Pons (tissue), 1 donor: ENCODE measurements around the gene RUNDC1.
"Not testable (repeated sequence)": the region's sequence is repeated elsewhere in the genome, so short reads cannot be mapped to it uniquely, and the experiment has no call there.

Experiments used
- DNase-seq: peaks from one replicate; pipeline ENCODE4 v3.0.0-alpha.2; 2016; ENCODE audit warnings: low spot score

Gene RUNDC1

DNA sequence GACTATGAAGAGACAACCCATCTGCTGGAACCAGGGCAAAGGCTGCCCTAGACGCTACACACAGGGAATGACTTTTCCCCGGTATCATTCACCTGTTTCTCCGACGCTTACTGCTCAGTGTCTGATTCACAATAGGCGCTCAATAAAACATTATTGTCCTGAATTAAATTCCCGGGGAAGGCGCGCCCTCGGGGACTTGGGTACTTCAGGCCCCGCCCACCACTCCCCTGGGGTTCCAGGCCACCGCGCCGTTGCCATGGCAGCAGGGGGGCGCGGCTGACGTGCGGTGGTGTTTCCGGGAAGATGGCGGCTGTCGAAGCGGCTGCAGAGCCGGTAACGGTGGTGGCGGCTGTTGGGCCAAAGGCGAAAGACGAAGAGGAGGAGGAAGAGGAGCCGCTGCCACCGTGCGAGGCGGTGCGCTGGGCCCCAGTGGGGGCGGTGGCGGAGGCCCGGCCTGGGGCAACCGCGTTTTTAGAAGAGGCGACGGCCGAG lies at the start of gene RUNDC1:
Gene RUNDC1 (plus strand): TSS at position 292 of the 492 bp plus-strand sequence. CDS start 12 bp downstream, at position 304.
- peak; percentile 77 for DNase-seq

DNA sequence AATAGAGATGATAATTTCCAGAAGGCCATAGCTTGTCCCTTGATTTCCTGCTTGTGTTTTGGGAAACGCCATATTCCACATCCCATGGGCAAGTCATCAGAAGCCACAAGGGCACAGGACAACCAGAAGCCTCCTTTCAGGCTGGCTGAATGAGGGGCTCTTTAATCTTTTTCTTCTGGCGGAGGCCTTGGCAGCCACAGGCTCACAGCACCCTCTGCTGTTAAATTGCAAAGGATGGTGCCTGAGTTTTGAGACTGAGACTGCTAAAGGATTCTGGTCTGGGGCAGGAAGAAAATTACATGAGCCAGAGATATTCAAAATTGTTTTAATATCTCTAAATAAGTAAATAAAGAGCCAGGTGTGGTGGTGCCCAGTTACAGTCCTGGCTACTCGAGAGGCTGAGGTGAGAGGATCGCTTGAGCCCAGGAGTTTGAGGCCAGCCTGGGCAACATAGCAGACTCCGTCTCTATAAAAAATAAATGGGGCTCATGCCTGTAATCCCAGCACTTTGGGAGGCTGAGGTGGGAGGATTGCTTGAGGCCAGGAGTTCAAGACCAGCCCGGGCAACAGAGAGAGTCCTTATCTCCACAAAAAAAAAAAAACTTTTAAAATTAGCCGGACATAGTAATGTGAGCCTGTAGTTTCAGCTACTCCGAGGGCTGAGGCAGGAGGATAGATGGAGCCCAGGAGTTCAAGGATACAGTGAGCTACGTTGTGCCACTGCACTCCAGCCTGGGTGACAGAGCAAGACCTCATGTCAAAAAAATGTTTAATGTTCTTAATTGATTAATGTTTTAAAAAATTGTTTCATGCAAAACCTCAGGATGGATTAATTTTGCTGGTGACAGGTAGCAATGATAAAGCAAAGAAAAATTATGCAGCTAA lies 42.4 kb upstream of the RUNDC1 start:
- peak; percentile 48 for DNase-seq

DNA sequence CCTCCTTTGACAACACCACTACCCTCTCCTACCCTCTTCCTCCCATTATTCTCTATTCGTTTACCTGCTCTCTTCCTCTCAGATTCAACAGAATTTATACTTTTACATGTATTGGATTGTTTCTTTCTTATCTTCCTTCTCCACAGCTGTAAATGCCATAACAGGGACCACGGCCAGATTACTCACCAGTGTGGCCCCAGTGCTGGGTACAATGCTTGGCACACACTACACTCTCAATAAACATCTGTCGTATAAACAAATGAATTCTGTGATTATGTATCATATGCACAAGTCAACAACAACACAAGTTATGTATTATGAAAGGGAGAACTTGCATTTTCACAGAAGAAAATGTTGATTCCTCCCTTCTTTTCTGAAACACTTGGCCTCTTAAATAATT lies 36.2 kb upstream of the RUNDC1 start:
- DNase-seq: no peak

DNA sequence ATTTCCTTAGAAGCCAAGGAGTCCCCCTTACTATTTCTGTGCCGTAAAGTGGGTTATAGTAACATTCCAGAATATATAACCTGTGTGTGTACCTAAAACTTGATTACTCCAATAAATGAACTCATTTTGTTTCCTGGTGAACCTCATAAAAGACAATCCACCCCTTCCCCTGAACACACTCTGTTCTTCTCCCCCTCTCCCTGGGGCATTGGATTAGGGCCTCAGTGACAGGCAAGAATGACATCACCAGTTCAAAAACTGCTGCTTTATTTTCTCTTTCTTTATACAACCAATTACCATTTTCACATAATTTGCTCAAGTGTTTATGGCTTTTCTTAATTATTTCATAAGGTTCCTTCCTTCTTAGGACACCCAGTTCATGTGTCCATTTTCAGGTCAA lies 33.6 kb upstream of the RUNDC1 start:
- DNase-seq: no peak

DNA sequence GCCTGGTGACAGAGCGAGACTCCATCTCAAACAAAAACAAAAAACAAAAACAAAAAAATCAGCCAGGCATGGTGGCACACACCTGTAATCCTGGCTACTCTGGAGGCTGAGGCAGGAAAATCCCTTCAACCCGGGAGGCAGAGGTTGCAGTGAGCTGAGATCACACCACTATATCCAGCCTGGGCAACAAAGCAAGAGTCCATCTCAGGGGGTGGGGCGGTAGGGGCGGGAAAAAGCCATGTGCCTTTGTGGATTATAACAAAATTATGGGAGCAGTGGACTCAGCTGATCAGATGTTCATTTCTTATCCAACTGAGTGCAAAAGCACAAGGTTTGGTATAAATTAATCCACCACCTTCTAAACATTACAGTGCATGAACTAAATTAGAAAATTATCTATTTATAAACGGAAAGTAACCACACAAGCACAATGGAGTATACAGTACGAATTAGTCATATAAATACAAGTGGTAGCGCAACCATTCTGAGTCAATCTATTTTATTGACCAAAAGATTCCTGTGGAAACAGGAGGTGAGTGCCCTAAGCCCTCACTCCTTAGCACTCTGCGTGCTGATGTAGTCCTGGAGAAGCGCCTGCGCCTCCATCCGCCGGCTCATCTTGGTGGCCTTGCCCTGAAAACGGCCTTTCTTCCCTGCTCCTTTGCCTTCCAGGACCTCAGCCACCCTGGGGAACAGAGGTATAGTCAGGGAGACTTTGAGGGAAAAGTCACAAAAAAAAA lies 30.2 kb upstream of the RUNDC1 start:
- DNase-seq: no peak

DNA sequence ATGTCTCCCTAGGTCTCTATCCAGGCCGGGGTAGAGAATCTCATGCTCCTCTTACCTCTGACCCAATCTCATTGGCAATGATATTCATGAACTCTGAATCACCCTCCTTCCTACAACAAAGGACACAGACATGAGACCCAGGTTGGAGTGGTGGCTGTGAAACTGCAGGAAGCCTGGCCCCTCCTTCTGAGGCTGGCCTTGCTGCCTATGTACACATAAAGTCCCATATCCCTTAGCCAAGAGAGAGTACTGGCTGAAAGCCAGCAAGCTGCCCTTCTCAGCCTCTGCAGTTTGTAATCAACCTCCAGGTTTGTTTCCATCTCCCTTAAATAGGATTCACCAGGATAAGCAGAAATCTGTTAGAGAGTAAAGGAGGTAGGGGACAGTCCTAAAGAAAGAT lies 26.7 kb upstream of the RUNDC1 start:
- DNase-seq: no peak

DNA sequence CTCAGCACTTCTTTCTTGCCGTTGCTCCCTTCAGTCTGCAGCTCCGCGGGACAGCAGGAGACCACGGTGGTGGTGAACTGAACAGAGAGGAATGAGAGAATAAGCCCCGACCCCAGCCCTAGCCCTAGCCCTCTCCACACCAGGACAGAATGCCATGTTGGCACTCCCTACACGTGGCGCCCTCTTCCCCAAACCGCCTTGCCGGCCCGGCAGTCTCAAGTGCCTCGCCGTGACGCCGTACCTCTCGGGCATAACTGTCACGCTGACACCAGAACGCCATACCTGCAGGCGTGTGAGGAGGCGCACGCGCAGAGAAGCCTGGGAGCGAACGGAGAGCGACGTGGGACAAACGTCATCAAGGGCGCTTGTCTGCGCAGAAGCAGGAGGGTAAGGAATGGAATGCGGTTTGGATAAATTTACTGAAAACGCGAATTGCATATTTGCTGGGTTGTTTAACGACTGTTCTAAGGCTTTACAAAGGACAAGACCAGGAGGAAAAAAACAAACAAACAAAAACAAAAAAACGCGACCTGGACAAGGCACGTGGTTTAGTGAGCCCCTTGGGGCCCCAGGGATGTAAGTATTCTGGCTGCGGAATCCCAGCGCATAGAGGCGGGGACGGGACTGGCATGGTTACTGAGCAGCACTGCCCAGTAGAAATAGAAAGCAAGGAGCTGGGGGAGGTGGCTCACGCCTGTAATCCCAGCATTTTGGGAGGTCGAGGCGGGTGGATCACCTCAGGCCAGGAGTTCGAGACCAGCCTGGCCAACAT lies 16.0 kb upstream of the RUNDC1 start, which contains the start of gene AARSD1:
Gene AARSD1 (minus strand): TSS at position 294 of the 772 bp plus-strand sequence. CDS start 14 bp downstream, at position 280.
- peak; percentile 89 for DNase-seq

DNA sequence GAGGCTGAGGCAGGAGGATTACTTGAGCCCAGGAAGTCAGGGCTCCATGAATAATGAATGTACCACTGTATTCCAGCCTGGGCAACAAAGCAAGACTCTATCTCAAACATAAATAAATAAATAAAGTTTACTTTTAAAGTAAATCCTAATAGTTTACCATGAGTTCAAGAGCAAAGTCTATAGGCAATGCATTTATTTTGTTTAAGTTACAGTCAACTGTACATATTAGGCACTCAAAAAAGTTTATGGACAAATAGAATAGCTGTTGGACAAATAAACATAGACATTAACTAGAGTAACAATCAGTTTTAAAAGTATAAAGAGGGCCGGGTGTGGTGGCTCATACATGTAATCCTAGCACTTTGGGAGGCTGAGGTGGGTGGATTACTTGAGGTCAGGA lies 12.4 kb upstream of the RUNDC1 start:
- no peak for DNase-seq

DNA sequence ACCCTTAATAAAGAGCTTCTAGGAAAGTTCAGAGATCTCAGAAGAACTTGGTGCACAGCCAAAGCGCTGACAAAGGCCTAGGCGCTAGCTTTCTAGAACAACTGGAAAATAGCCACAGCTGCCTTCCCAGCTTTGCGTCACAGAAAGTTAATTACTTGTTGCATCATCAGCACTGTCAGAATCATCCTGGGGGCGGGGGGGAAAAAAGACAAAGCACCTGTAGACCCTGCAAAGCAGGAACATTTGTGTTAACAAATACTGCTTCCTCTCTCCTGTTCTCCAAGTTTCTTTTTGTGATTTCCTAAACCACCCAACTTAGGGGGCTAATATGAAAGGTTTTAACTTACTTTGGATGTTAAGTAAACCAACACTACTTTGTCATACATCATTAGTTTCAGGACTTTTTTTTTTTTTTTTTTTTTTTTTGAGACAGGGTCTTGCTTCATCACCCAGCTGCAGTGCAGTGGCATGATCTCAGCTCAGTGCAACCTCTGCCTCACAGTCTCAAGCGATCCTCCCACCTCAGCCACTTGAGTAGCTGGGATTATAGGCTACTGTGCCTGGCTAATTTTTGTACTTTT lies 11.3 kb upstream of the RUNDC1 start:
- no peak for DNase-seq

DNA sequence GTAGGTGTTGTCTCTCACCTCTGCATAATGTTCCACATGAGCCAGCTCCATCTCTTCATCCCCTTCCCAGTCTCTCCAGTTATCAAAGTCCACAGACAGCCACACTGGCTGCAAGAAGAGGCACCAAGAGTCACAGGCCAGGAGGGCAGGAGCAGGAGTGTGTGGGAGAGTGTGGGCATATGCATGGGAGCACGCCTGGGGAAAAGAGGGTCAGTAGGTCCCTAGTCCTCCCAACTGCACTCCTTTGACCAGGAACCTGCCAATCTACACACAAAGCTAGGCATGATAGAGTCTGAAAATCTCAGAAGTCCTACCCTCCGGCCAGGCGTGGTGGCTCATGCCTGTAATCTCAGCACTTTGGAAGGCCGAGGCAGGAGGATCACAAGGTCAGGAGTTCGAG lies 8.8 kb upstream of the RUNDC1 start:
- DNase-seq: no peak

DNA sequence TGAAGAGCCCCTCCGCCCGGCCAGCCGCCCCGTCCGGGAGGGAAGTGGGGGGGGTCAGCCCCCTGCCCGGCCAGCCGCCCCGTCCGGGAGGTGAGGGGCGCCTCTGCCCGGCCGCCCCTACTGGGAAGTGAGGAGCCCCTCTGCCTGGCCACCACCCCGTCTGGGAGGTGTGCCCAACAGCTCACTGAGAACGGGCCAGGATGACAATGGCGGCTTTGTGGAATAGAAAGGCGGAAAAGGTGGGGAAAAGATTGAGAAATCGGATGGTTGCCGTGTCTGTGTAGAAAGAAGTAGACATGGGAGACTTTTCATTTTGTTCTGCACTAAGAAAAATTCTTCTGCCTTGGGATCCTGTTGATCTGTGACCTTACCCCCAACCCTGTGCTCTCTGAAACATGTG lies 7.0 kb upstream of the RUNDC1 start:
- DNase-seq: not testable (repeated sequence)

DNA sequence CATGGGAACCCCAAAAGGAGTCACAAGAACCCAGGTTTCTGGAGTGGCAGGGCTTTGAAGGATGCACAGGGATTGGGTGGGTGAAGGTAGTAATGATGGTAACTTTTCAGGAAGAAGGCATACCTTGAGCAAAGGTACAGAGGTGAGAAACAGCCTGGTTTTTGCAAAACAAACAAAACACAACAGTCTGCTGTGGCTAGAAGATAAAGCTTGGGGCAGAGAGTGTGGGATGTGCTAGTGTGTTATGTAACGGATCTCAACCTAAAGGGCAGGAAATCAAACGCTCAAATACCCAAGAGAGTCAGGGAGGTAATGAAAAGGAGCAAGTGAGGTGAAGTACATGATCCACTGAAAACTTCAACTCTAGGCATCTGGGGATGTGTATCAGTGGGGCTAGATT lies 5.1 kb upstream of the RUNDC1 start:
- no peak for DNase-seq

DNA sequence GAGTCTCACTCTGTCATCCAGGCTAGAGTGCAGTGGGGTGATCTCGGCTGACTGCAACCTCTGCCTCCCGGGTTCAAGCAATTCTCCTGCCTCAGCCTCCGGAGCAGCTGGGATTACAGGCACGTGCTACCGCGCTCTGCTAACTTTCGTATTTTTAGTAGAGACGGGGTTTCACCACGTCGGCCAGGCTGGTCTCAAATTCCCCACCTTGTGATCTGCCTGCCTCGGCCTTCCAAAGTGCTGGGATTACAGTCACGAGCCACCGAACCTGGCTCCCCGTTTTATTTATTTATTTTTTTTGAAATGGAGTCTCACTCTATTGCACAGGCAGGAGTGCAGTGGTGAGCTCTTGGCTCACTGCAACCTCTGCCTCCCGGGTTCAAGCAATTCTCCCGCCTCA lies 4.7 kb upstream of the RUNDC1 start:
- not testable (repeated sequence) for DNase-seq

DNA sequence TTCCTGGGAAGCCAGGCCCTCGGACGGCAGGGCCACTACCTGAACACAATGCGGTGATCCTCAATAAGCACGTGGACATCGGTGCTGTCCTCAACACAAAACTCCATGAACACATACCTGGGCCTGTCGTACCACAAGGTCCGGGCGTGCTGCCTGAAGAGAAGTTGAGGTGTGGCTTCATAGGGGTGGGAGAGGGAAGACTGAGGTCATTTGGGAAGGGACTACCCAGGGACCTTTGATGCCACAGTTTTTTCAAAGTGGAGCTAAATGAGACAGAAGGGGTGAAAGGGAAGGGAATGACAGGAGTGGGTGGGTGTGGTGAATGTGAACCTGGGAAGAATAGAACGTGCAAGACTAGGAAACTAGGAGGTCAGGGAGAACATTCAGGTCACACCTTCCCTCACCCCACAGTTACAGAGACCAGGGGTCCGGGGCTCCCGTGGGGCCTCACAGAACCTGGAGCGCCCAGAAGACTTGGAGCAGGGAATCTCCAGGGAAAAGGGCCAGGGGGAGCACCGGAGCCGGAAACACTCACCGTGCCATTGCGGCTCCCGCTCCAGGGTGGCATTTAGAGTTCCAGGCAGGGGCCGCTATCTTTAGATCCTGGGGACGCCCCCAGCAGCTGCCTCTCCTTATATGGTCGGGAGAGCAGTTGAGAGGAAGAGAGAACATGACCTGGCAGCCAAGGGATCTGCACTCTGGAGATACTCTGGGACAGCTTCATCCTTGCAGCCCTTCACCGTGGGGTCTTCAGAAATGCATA lies 673 bp upstream of the RUNDC1 start, which contains the start of gene PTGES3L:
Gene PTGES3L (minus strand): TSS at position 570 of the 763 bp plus-strand sequence. CDS start 27 bp downstream, at position 543.
- DNase-seq: no peak

DNA sequence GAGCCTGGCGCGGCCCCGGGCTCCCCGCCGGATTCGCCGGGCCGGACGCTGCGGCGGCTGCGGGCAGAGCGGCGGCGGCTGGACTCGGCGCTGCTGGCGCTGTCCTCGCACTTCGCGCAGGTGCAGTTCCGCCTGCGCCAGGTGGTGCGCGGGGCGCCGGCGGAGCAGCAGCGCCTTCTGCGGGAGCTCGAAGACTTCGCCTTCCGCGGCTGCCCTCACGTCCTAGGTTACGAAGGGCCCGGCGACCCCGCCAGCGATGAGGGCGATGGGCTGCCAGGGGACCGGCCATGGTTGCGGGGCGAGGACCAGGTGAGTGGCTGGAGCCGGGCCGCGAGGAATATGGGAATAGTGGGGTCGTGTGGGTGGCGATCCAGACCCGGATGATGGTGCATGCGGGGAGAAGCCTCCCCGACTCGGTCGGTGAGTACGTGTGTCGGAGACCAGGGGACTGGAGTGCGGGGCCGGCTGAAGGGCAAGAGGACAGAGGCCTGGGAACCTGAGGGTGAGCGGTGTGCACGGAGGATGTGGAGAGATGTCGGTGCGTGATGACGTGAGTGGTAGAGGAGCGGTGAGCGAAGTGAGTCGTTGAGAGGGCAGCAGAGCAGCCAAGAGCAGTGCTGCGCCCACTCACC lies 517 bp downstream of the RUNDC1 start:
- no peak for DNase-seq

DNA sequence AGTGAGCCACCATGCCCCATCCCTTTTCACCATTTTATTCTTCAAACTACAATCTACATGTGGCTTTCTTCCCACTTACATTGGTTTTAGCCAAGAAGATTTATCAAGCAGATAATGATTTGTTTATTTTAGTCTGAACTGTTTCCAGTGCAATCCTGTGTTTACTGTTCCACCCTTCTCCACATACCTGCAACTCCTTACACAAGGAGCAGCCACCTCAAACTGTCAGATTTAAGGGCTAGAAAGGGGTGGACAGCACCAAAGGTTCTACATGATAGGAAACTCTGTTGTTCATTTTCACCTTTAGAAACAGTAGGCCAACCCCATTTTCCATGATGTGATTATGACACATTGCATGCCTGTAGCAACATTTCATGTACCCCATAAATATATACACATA lies 1.9 kb downstream of the RUNDC1 start:
- no peak for DNase-seq

DNA sequence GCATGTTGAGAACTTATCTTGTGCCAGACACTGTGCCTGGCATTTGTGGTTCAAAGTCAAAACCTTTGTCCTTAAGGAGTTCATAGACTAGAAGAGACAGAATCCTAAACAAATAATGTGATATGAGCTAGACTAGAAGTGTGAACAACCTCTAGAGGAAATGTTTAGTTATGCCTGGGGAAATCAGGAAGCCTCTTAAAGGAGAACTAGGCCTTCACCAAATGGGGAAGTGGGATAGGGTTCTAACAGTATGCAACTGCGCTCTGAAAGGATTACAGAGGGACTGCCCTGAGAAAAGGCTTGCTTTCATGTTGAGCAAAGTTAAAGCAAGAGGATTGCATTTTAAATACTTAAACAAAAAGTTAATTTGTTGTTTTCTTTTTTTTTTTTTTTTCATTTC lies 4.9 kb downstream of the RUNDC1 start:
- peak; percentile 74 for DNase-seq

DNA sequence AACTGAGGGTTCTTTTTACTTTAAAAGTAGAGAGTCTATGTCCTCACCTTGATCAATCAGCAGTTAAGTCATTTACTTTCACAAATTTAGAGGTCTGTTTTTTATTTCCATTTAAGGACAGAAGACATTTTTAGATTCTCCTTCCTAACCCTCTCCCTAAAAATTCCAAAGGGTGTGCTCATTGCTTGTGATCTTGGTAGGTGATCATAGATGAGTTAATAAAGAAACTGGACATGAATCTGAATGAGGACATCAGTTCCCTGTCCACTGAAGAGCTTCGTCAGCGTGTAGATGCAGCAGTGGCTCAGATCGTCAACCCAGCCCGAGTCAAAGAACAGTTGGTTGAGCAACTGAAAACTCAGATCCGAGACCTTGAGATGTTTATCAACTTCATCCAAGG lies 8.8 kb downstream of the RUNDC1 start:
- DNase-seq: no peak

DNA sequence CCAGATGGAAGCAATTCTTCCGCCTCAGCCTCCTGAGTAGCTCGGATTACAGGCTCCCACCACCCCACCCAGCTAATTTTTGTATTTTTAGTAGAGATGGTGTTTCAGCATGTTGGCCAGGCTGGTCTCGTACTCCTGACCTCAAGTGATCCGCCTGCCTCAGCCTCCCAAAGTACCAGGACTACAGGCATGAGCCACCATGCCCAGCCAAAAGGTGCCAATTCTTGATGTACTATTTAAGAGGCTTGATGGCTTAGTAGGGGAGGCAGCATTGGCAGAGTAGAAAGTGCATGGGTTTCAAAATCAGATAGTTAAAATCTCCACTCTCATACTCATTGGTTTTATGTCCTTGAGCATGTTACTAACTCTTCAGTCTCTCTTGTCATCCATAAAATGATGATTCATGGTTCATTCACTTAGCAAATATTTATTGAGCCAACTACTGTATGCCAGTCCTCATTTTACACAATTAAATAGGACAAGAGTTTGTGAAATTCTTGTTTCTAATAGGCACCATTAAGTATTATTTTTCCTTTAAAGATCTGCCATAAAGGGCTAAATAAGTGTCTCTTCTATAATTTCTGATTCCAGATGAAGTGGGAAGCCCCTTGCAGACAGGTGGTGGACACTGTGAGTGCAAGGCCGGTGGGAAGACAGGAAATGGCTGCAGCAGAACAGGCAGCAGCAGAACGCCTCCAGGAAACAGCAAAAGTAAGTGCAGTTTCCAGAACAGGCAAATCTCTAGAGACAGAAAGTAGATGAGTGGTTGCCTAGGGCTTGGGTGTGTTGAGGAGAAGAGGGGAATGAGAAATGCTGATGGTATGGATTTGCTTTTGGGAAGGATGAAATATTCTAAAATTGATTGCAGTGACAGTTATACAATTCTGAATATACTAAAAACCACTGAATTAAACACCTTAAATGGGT lies 9.6 kb downstream of the RUNDC1 start:
- no peak for DNase-seq
